Body of pancreas (tissue), 4 donors: Measurements from ENCODE around the gene RNGTT. TPM values are rescaled to one million over a fixed set of nuclear protein-coding genes. Genes with fewer than 3 reads are reported as not detected.
"Not testable (repeated sequence)": the region's sequence is repeated elsewhere in the genome, so short reads cannot be mapped to it uniquely, and the experiment has no call there.

Experiments used
- ATAC-seq: fragments of 150-250 bp; one replicate; pipeline ENCODE4 v1.9.1; 2016
- DNase-seq, 4 donors: peaks; one replicate each; pipeline ENCODE4 v3.0.0-alpha.2; 2019
- H3K27ac ChIP-seq, 4 donors: fragments of 200-600 bp; sonication (generic); 1 replicate in 3 of 4; 2 replicates in 1 of 4; pipeline versions ENCODE4 v1.5.1 to v1.6.1; 2016 to 2019; ENCODE audit warnings: mild to moderate bottlenecking in 1 of 4, mixed read lengths in 1 of 4, moderate library complexity in 1 of 4
- H3K27me3 ChIP-seq, 2 donors: fragments of 200-600 bp; sonication (generic); one replicate each; pipeline ENCODE4 v1.6.0; 2016; ENCODE audit warnings: mild to moderate bottlenecking in 1 of 2
- H3K36me3 ChIP-seq, 2 donors: fragments of 200-600 bp; sonication (generic); replicated peaks in 1 of 2; 2 replicates each; pipeline ENCODE4 v1.5.1; 2016; ENCODE audit warnings: low read depth in 2 of 2; ENCODE audit not compliant: insufficient read depth in 1 of 2
- H3K4me1 ChIP-seq: fragments of 200-600 bp; sonication (generic); one replicate; pipeline ENCODE4 v1.6.0; 2016
- H3K4me3 ChIP-seq, 2 donors: fragments of 200-600 bp; sonication (generic); 1 replicate in 1 of 2; 2 replicates in 1 of 2; pipeline ENCODE4 v1.5.1; 2016 to 2019
- H3K9me3 ChIP-seq, 3 donors: fragments of 200-600 bp; sonication (generic); 1 replicate in 2 of 3; 2 replicates in 1 of 3; pipeline ENCODE4 v1.5.1; 2016
- CTCF ChIP-seq, 7 experiments: fragments of 450-650 bp in 4 of 7; fragments of 200-600 bp in 3 of 7; sonication (generic) in 3 of 7; IDR thresholded peaks; one replicate each; pipeline ENCODE4 v1.5.1; 2016 to 2019; ENCODE audit warnings: antibody characterized with exemption in 7 of 7
- POLR2A ChIP-seq, 3 donors: fragments of 450-650 bp; IDR thresholded peaks; one replicate each; pipeline ENCODE4 v1.6.1; 2016; ENCODE audit warnings: antibody characterized with exemption in 3 of 3, mild to moderate bottlenecking in 2 of 3
- WGBS, 2 donors: methylation state at CpG; one replicate each; pipeline ENCODE4 v1.1.5; 2017; 5-methylcytosine and 5-hydroxymethylcytosine counted together
- intact Hi-C: fragments of 100-400 bp; cut with DNase I; formaldehyde crosslinking; loops from one replicate; pipeline ENCODE4 v1.15.1; 2023
- total RNA-seq, 2 donors: library from RNA; depleted of rRNA; stranded (reverse); fragments of >200 nt; gene quantifications; one replicate each; pipeline ENCODE4 v1.1.0, GENCODE V29; 2016

Gene RNGTT
- total RNA-seq, 2 donors from 2014 or later, result 9.9 to 15.2 TPM

GRCh38 chr6:88725111-88725975 lies 238.1 kb downstream of the RNGTT start:
- Histone ChIP-seq H3K27ac (no peak overlapping the region), H3K4me1 (no peaks in the 10 kb centered on the region)
- intact Hi-C loops, result no loop called here

GRCh38 chr6:88722686-88723085 lies 240.7 kb downstream of the RNGTT start:
- no peak overlapping the region for H3K4me3 ChIP-seq
- H3K27me3 ChIP-seq, result no peaks in the 10 kb centered on the region

More at GRCh38 chr6:88725111-88725975, 238.1 kb downstream of the RNGTT start:
- ATAC-seq (no peak), DNase-seq (peak in 1 of 4 donors; percentile 12)
- 72 to 84% methylated on average over 13 of the region's 13 CpGs for WGBS, 2 donors
- H3K27me3 ChIP-seq, result no peaks in the 10 kb centered on the region
- no peak overlapping the region for H3K4me3 ChIP-seq
- no peaks in the 10 kb centered on the region for H3K36me3 ChIP-seq
- H3K9me3 ChIP-seq, result no peaks in the 10 kb centered on the region
- TF ChIP-seq POLR2A (IDR thresholded peaks at IDR 0.05), result no peak

GRCh38 chr6:88716399-88716798 lies 247.0 kb downstream of the RNGTT start:
- H3K27ac ChIP-seq, intact Hi-C loops, ATAC-seq, H3K4me3 ChIP-seq, H3K4me1 ChIP-seq, H3K36me3 ChIP-seq, DNase-seq, H3K27me3 ChIP-seq, H3K9me3 ChIP-seq: not testable (repeated sequence)
- WGBS, 2 donors, result 100% methylated on average over 1 of the region's 1 CpG

More at GRCh38 chr6:88722686-88723085, 240.7 kb downstream of the RNGTT start:
- 93 to 96% methylated on average over 3 of the region's 3 CpGs for WGBS, 2 donors
- Histone ChIP-seq H3K27ac (no peak overlapping the region), H3K36me3 (no peaks in the 10 kb centered on the region), H3K4me1 (no peaks in the 10 kb centered on the region), H3K9me3 (no peaks in the 10 kb centered on the region)
- no peak for ATAC-seq
- DNase-seq, result no peak
- no peak for TF ChIP-seq CTCF (IDR thresholded peaks at IDR 0.05)
- no peak for TF ChIP-seq POLR2A (IDR thresholded peaks at IDR 0.05)
- intact Hi-C loops, result no loop called here

GRCh38 chr6:88712243-88712936 lies 251.0 kb downstream of the RNGTT start:
- no peak for ATAC-seq
- DNase-seq, result no peak
- intact Hi-C loops, result no loop called here
- H3K27ac ChIP-seq, result no peak overlapping the region
- H3K9me3 ChIP-seq, result no peaks in the 10 kb centered on the region
- WGBS, 2 donors, result 93 to 97% methylated on average over 3 of the region's 3 CpGs
- H3K27me3 ChIP-seq, result no peaks in the 10 kb centered on the region
- TF ChIP-seq POLR2A (IDR thresholded peaks at IDR 0.05) (no peak), CTCF (IDR thresholded peaks at IDR 0.05) (no peak)
- H3K36me3 ChIP-seq, result no peaks in the 10 kb centered on the region
- no peak overlapping the region for H3K4me3 ChIP-seq
- no peaks in the 10 kb centered on the region for H3K4me1 ChIP-seq

- intact Hi-C loops, result no loop called here
- WGBS, 2 donors, result 46 to 87% methylated on average over 1 of the region's 1 CpG
- no peaks in the 10 kb centered on the region for H3K27me3 ChIP-seq
- no peak overlapping the region for H3K27ac ChIP-seq
- ATAC-seq (no peak), DNase-seq (no peak)
- H3K4me3 ChIP-seq, result no peak overlapping the region
- no peak for TF ChIP-seq CTCF (IDR thresholded peaks at IDR 0.05)
- TF ChIP-seq POLR2A (IDR thresholded peaks at IDR 0.05), result no peak
- no peaks in the 10 kb centered on the region for H3K36me3 ChIP-seq
- H3K9me3 ChIP-seq, result no peaks in the 10 kb centered on the region
- H3K4me1 ChIP-seq, result no peaks in the 10 kb centered on the region
Observed at GRCh38 chr6:88709819-88710246, 253.6 kb downstream of the RNGTT start.
